OCI-LY3 (cell line): ENCODE measurements around the gene TXLNA.

Experiments
- EZH2phosphoT487 ChIP-seq: fragments of 200-600 bp; shearing (Covaris generic); IDR thresholded peaks from 2 replicates; pipeline ENCODE4 v1.6.1; 2018; ENCODE audit warnings: antibody characterized with exemption, mixed run types, low read depth
- TF ChIP-seq, protein P1 (sequence below): fragments of 200-600, 300-600 bp; sonication (generic); IDR thresholded peaks from 2 replicates; pipeline ENCODE4 v1.5.1; 2014; ENCODE audit warnings: antibody characterized with exemption, low read length, low read depth

DNA sequence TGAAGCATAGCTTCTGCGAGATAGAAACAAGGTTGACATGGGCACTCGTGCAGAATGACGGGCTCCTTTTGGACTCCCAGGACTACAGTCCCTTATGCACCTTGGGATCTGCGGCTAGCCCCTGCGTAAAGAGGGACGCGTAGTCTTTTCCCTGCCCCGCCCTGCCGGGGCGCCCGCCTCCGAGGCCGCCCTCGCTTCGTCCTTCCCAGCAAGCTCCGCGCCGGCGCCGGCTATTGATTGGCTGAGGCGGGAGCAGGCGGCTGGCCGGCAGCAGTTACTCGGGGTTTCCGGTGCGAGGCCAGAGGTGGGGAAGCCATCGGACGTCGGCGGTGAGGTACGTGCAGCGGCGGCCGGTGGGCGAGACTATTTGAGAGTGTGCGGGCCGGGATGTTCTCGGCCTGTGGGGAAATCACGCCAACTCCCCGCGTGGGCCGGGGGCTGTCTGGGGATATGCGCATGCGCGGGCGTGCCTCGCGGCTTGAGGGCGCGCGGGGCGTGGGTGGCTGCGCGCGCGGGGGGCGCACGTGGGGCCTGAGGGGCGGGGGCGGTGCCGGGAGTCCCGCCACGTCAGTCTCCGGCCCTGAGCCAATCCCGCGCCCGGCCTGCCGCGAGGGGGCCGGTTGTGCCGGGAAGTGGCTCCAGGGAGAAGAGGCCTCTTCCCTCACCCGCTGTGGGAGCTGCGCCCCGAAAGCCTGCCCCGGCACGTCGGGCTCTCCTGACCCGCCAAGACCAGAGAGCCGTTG is at the start of gene TXLNA:
- TF ChIP-seq, protein P1, sequence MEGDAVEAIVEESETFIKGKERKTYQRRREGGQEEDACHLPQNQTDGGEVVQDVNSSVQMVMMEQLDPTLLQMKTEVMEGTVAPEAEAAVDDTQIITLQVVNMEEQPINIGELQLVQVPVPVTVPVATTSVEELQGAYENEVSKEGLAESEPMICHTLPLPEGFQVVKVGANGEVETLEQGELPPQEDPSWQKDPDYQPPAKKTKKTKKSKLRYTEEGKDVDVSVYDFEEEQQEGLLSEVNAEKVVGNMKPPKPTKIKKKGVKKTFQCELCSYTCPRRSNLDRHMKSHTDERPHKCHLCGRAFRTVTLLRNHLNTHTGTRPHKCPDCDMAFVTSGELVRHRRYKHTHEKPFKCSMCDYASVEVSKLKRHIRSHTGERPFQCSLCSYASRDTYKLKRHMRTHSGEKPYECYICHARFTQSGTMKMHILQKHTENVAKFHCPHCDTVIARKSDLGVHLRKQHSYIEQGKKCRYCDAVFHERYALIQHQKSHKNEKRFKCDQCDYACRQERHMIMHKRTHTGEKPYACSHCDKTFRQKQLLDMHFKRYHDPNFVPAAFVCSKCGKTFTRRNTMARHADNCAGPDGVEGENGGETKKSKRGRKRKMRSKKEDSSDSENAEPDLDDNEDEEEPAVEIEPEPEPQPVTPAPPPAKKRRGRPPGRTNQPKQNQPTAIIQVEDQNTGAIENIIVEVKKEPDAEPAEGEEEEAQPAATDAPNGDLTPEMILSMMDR: no peak
- no peak for TF ChIP-seq EZH2phosphoT487
